Measurements from ENCODE around the gene PRICKLE2. TPM values are rescaled to one million over a fixed set of nuclear protein-coding genes. Genes with fewer than 3 reads are reported as not detected.

Gene PRICKLE2
- total and polyA plus RNA-seq, 2 donors (not counting 3 experiments of a cell fraction or from before 2014, with no cell fraction given), result 3.0 to 7.1 TPM

GRCh38 chr3:64053581-64053980 lies 171.7 kb downstream of the PRICKLE2 start:
- FAIRE-seq, result no peak
- H3K4me1 ChIP-seq (ENCODE audit: control insufficient read depth, extremely low read depth, insufficient read depth, low read length), result no peaks in the 10 kb centered on the region
- no peak overlapping the region for H3K27ac ChIP-seq (ENCODE audit: insufficient read depth, low read depth, low read length)
- H3K4me3 ChIP-seq (replicated peaks in 1 of 3; ENCODE audit: insufficient read depth in 1 of 3, low read depth in 1 of 3, low read length in 3 of 3), result no peak overlapping the region
- H3K27me3 ChIP-seq (ENCODE audit: control insufficient read depth in 2 of 2, insufficient read depth in 2 of 2, low read length in 2 of 2), result peaks cover 3 to 6% of the 10 kb centered on the region in 2 experiments
- no peak for DNase-seq (ENCODE audit: low read depth, low spot score)
- no peak overlapping the region for H2AFZ ChIP-seq (ENCODE audit: low read depth, low read length)
- intact Hi-C loops (cut with micrococcal nuclease) (no loop called here), dilution Hi-C loops (cut with MboI; ENCODE audit: extremely low pct_ligation_motif_present, low sequenced_read_pairs) (no loop called here)
- ChIA-PET CTCF (interaction anchor here (1.0 kb wide), 1 partner anchor 23 kb away, joined by 3 read pairs; no protein-coding TSS in a partner anchor), POLR2A (no interaction called here)
- TF ChIP-seq MAX (IDR thresholded peaks at IDR 0.05; ENCODE audit: insufficient read depth, insufficient read length) (no peak), GATA2 (IDR thresholded peaks at IDR 0.05; ENCODE audit: insufficient read depth, insufficient read length, low read depth, low read length) (no peak), EZH2 (IDR thresholded peaks at IDR 0.05; ENCODE audit: borderline replicate concordance, low read depth, low read length, severe bottlenecking) (no peak), FOS (IDR thresholded peaks at IDR 0.05; ENCODE audit: borderline replicate concordance, insufficient read depth, low read length) (no peak), POLR2AphosphoS5 (IDR thresholded peaks at IDR 0.05; ENCODE audit: insufficient read depth, low read depth, low read length) (no peak), JUN (IDR thresholded peaks at IDR 0.05; ENCODE audit: borderline replicate concordance, insufficient read depth, insufficient read length, low read depth) (no peak), MYC (IDR thresholded peaks at IDR 0.05; ENCODE audit: low read depth, low read length) (no peak), CTCF (IDR thresholded peaks at IDR 0.05; ENCODE audit: extremely low read depth in 1 of 2, insufficient read depth in 1 of 2, low read depth in 1 of 2, low read length in 2 of 2) (no peak), POLR2A (IDR thresholded peaks at IDR 0.05; ENCODE audit: low read depth, low read length) (no peak)
- no peaks in the 10 kb centered on the region for H3K79me2 ChIP-seq (ENCODE audit: control insufficient read depth, insufficient read depth, low read length)
- no TSS peak for BruUV-seq (replicated peaks)
- H3K36me3 ChIP-seq (ENCODE audit: control insufficient read depth in 2 of 2, extremely low read depth in 1 of 2, insufficient read depth in 2 of 2, low read length in 2 of 2), result no peaks in the 10 kb centered on the region
- H3K9me3 ChIP-seq (replicated peaks; ENCODE audit: control insufficient read depth, insufficient read depth, low read length), result no peaks in the 10 kb centered on the region
- H3K4me2 ChIP-seq (ENCODE audit: insufficient read depth, low read length), result no peak overlapping the region
- no peaks in the 10 kb centered on the region for H3K9me1 ChIP-seq (replicated peaks; ENCODE audit: control insufficient read depth, extremely low read depth, insufficient read depth, low read length)
- no peaks in the 10 kb centered on the region for H4K20me1 ChIP-seq (replicated peaks; ENCODE audit: control insufficient read depth, extremely low read depth, insufficient read depth, low read length)
- H3K9ac ChIP-seq (replicated peaks; ENCODE audit: extremely low read depth, insufficient read depth, low read length), result no peak overlapping the region
